Activated CD4-positive, alpha-beta memory T cell treated with anti-CD3 and anti-CD28 coated beads, Interleukin-2, amount 10 ng/mL, durations not matched to agents 7 days and 5 days (primary cell): ENCODE measurements around the gene STXBP2. TPM values are rescaled to one million over a fixed set of nuclear protein-coding genes. Genes with fewer than 3 reads are reported as not detected.

Experiments
- CTCF ChIA-PET: fragments of 350-600 bp; sonication (Branson Sonifier 250); formaldehyde crosslinking; loops from one replicate; lab custom pipeline; 2021; ENCODE audit warnings: antibody characterized with exemption, inconsistent platforms; lab: Charles Lee
- POLR2A ChIA-PET: fragments of 350-600 bp; sonication (Branson Sonifier 250); formaldehyde crosslinking; loops from one replicate; lab custom pipeline; 2021; ENCODE audit warnings: antibody characterized with exemption; lab: Charles Lee
- DNase-seq: peaks from one replicate; pipeline ENCODE4 v3.0.0-alpha.2; 2020
- H3K27ac Mint-ChIP-seq: one replicate; pipeline ENCODE4 v1.8.0; 2021; ENCODE audit warnings: mild to moderate bottlenecking, mixed read lengths
- H3K27me3 Mint-ChIP-seq: one replicate; pipeline ENCODE4 v1.8.0; 2021; ENCODE audit warnings: mixed read lengths
- H3K36me3 Mint-ChIP-seq: one replicate; pipeline ENCODE4 v1.8.0; 2021; ENCODE audit warnings: low read depth, mixed read lengths
- H3K4me1 Mint-ChIP-seq: one replicate; pipeline ENCODE4 v1.8.0; 2021; ENCODE audit warnings: mixed read lengths
- H3K4me3 Mint-ChIP-seq: one replicate; pipeline ENCODE4 v1.8.0; 2021; ENCODE audit warnings: mild to moderate bottlenecking, mixed read lengths
- H3K9me3 Mint-ChIP-seq: one replicate; pipeline ENCODE4 v1.8.0; 2021; ENCODE audit warnings: mixed read lengths
- total RNA-seq, 2 experiments: library from RNA; stranded (reverse); gene quantifications; one replicate each; pipeline ENCODE4 v1.2.3, GENCODE V29; 2021

STXBP2 gene
- total RNA-seq, 2 experiments from 2014 or later = 169 to 171 TPM

DNA sequence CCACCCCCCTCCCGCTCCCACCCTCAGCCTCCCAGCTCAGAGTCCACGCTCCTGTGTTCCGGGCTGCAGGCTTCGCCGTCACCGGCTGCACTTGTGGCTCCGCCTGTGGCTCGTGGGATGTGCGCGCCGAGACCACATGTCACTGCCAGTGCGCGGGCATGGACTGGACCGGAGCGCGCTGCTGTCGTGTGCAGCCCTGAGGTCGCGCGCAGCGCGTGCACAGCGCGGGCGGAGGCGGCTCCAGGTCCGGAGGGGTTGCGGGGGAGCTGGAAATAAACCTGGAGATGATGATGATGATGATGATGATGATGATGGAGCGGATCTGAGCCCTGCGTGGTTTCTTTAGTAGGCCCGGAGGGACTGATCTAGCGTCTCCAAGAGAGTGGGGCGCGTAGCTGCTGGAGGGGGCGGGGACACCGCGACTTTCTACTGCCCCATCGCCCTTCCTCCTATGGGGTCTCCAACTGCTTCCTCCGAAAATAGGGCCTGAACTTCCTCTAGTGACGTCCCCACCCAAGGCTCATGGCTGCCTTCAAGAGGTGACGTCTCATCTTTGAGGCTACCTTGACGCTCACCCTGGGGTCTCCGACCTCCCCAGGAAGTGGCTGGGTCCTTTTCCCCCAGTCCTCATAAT, 33.4 kb downstream of the STXBP2 start:
- CTCF ChIA-PET = interaction anchor here (0.9 to 4.8 kb wide), 2 partner anchors 11 to 129 kb away, joined by 4 to 23 read pairs; partner anchors contain the start of gene TRAPPC5
- Mint-ChIP-seq H3K27me3 (peaks cover 30% of the 10 kb centered on the region), H3K4me3 (peak overlapping the region; percentile 13), H3K4me1 (peaks cover 18% of the 10 kb centered on the region), H3K27ac (no peak overlapping the region), H3K36me3 (no peaks in the 10 kb centered on the region), H3K9me3 (peaks cover 7% of the 10 kb centered on the region)
- no peak for DNase-seq
- POLR2A ChIA-PET = no interaction called here

DNA sequence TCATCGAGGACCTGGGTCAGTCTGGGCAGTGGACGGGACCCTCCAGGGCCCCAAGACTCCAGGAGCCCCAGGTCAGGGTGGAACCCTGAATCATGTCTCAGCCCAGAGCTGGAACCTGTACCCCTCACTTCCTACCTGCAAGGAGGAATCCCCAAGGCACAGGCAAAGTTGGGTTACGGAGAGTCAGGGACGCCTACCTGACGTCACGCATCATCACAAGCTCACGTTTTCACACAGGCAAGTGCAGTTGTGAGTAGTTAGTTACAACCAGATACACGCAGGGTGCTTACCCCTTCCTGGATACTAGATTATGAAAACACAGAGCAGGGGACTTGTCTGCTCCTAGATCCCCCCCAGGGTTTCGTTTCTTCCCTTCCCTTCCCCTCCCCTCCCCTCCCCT, 33.9 kb downstream of the STXBP2 start:
- ChIA-PET POLR2A (no interaction called here), CTCF (interaction anchor here (0.9 to 4.8 kb wide), 2 partner anchors 10 to 129 kb away, joined by 4 to 23 read pairs; partner anchors contain the start of gene TRAPPC5)
- Mint-ChIP-seq H3K27me3 (peaks cover 31% of the 10 kb centered on the region), H3K4me3 (no peak overlapping the region), H3K36me3 (no peaks in the 10 kb centered on the region), H3K9me3 (peaks cover 7% of the 10 kb centered on the region), H3K27ac (no peak overlapping the region), H3K4me1 (peaks cover 20% of the 10 kb centered on the region)
- no peak for DNase-seq

DNA sequence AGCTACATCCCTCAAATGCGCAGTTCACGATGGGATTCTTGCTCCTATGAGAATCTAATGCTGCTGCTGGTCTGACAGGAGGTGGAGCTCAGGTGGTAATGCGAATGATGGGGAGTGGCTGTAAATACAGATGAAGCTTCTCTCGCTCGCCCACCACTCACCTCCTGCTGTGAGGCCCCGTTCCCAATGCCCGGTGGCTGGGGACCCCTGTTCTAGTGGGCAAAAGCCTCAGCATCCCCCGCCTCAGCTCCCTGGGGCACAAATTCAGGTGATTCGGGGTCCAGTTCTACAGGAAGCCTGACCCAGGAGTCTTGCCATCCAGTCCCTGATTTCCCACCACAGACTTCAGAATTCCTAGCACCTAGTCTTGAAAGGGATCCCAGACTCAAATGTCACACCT, 35.6 kb downstream of the STXBP2 start:
- Mint-ChIP-seq H3K27me3 (peaks cover 44% of the 10 kb centered on the region), H3K4me3 (no peak overlapping the region), H3K36me3 (no peaks in the 10 kb centered on the region), H3K9me3 (peaks cover 7% of the 10 kb centered on the region), H3K4me1 (peaks cover 35% of the 10 kb centered on the region), H3K27ac (no peak overlapping the region)
- POLR2A ChIA-PET = no interaction called here
- CTCF ChIA-PET = interaction anchor here (1.0 kb wide), 2 partner anchors 8 to 16 kb away, joined by 3 to 5 read pairs; partner anchors contain the start of gene TRAPPC5
- no peak for DNase-seq

DNA sequence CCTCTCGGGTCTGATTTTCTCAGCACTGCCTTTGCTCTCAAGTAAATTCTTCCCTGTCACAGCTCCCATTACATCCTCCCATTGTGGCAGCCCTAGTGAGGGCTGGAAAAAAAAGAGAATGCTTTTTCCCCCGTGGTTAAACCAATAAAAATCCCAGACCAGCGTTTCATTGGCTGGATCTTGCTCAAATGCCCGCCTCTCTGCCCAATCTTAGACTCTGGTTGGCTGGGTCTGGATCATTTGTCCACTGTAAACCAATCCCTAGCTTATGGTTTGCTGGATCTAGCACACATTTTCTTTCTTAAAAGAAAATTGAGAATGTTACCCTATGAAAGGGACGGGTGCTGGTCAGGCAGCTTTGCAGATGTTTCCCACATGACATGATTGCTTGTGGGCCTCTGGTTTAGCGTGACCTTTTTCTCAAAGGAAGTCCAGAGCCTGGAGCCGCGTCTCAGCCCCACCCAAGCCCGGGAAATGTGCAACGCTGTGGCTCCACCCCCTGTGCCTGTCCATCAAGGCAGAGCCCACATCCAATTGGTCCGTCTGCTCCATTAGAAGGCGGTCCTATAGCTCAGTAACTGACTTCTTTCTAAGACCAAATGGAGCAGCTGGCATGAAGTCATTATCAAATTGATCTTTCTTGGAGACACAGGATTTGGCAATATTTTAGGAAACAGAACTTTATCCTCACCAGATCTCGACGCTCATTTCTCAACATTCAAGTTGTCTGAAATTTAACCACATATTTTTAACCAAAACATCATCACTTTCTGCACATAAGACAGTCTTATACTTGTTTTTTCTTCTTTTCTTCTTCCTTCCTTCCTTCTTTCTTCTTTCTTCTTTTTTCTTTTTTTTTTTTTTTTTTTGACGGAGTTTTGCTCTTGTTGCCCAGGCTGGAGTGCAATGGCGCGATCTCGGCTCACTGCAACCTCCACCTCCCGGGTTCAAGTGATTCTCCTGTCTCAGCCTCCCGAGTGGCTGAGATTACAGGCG, 37.4 kb downstream of the STXBP2 start:
- Mint-ChIP-seq H3K27ac (no peak overlapping the region), H3K27me3 (peaks cover 53% of the 10 kb centered on the region), H3K4me3 (no peak overlapping the region), H3K9me3 (peaks cover 7% of the 10 kb centered on the region), H3K36me3 (no peaks in the 10 kb centered on the region), H3K4me1 (peaks cover 46% of the 10 kb centered on the region)
- DNase-seq = peak; percentile 48
- POLR2A ChIA-PET = no interaction called here
- CTCF ChIA-PET = interaction anchor here (1.3 kb wide), 1 partner anchor 126 kb away, joined by 4 read pairs; no protein-coding TSS in a partner anchor

DNA sequence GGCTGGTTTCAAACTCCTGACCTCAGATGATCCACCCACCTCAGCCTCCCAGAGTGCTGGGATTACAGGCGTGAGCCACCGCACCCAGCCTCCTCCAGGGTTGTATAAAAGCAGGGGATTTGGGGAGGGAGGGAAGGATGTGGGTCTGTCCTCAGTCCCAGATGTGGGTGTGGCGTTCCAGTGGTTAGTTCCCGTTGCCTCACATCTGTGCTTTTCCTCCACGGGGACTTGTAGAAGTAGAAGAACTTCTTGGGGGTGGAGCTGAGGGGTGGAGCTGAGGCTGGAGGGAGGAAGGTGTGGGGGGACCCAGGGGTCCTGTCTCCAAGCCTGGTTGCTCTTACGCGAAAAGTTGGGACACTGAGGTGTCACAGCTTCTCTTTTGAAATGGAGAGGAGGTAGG, 39.5 kb downstream of the STXBP2 start:
- ChIA-PET CTCF (interaction anchor here (0.9 to 1.8 kb wide), 3 partner anchors 10 to 125 kb away, joined by 3 to 7 read pairs (median 4); no protein-coding TSS in a partner anchor), POLR2A (no interaction called here)
- H3K4me1 Mint-ChIP-seq = peaks cover 49% of the 10 kb centered on the region
- H3K36me3 Mint-ChIP-seq = no peaks in the 10 kb centered on the region
- H3K9me3 Mint-ChIP-seq = peaks cover 7% of the 10 kb centered on the region
- H3K27ac Mint-ChIP-seq = no peak overlapping the region
- H3K27me3 Mint-ChIP-seq = peaks cover 46% of the 10 kb centered on the region
- no peak for DNase-seq
- H3K4me3 Mint-ChIP-seq = no peak overlapping the region

DNA sequence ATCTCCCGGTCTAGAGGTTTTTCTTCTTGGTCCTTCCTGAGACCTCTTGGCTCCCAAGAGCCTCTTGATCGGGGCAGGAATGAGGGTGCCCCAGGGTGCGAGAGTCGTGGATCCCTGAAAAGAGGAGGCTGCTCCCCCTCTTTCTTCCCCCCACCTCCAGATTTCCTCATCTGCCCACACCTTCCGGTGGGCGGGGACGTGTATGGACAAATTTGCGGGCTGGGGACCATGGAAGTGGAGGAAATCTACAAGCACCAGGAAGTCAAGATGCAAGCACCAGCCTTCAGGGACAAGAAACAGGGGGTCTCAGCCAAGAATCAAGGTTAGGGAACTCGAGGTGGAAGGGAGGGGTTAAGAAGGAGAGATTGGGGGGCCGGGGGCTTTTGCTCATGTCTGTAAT, 39.9 kb downstream of the STXBP2 start, which contains the start of gene MCEMP1:
Gene MCEMP1 (plus strand): TSS at position 237 of the 400 bp plus-strand sequence. CDS start 31 bp downstream, at position 268.
- Mint-ChIP-seq H3K4me3 (no peak within 1 kb of the TSS), H3K36me3 (no peaks in the 10 kb centered on the region), H3K27me3 (peaks cover 42% of the 10 kb centered on the region), H3K4me1 (peaks cover 53% of the 10 kb centered on the region), H3K9me3 (peaks cover 7% of the 10 kb centered on the region), H3K27ac (no peak within 1 kb of the TSS)
- ChIA-PET POLR2A (interaction anchor here (1.1 to 1.7 kb wide), 2 partner anchors 28 to 123 kb away, joined by 3 to 4 read pairs; no protein-coding TSS in a partner anchor), CTCF (interaction anchor here (0.9 to 1.8 kb wide), 3 partner anchors 10 to 125 kb away, joined by 3 to 7 read pairs (median 4); no protein-coding TSS in a partner anchor)
- no peak for DNase-seq

DNA sequence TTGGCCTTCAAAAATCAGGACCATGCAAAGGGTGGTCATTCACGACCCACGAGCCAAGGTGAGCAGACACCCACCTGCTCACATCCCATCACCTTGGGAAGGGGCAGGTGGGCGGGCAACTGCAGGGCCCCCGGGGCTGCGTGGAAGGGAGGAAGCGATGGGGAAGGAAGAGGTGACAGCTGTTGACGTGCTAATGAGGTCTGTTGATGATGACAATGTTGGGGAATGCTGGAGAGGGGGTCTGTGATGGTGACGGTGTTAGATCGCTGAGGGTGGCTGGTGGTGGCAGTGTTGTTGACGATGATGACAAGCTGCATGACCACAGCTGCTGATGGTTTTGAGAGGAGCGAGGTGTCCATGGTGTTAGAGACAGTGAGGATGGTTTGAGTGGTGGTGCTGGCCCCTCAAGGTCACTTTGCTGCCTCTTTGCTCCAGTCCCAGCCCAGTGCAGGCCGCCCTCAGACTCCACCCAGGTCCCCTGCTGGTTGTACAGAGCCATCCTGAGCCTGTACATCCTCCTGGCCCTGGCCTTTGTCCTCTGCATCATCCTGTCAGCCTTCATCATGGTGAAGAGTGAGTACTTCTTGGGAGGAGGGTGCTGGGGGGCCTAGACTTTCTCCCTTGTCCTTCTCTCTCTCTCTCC, 40.9 kb downstream of the STXBP2 start:
- ChIA-PET POLR2A (interaction anchor here (1.1 to 1.7 kb wide), 2 partner anchors 28 to 122 kb away, joined by 3 to 4 read pairs; no protein-coding TSS in a partner anchor), CTCF (interaction anchor here (1.7 kb wide), 1 partner anchor 109 kb away, joined by 5 read pairs; no protein-coding TSS in a partner anchor)
- H3K9me3 Mint-ChIP-seq = peaks cover 7% of the 10 kb centered on the region
- H3K4me1 Mint-ChIP-seq = peaks cover 54% of the 10 kb centered on the region
- no peak overlapping the region for H3K4me3 Mint-ChIP-seq
- no peak for DNase-seq
- H3K27ac Mint-ChIP-seq = no peak overlapping the region
- peaks cover 4% of the 10 kb centered on the region for H3K36me3 Mint-ChIP-seq
- H3K27me3 Mint-ChIP-seq = peaks cover 39% of the 10 kb centered on the region

DNA sequence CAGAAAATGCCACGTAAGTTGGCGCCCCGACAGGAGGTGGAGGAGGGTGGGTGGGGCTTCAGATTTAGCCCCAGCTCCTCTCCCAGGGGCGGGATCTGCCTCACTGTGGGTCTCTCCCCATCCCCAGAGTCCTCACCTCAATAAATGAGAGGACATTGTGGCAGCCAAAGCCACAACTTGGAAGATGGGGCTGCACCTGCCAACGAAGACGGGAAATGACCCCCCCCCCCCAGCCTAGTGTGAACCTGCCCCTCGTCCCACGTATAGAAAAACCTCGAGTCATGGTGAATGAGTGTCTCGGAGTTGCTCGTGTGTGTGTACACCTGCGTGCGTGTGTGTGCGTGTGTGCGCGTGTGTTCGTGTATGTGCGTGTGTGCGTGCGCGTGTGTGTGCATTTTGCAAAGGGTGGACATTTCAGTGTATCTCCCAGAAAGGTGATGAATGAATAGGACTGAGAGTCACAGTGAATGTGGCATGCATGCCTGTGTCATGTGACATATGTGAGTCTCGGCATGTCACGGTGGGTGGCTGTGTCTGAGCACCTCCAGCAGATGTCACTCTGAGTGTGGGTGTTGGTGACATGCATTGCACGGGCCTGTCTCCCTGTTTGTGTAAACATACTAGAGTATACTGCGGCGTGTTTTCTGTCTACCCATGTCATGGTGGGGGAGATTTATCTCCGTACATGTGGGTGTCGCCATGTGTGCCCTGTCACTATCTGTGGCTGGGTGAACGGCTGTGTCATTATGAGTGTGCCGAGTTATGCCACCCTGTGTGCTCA, 42.3 kb downstream of the STXBP2 start:
- Mint-ChIP-seq H3K27ac (peak overlapping the region; percentile 44), H3K9me3 (peaks cover 4% of the 10 kb centered on the region), H3K27me3 (peaks cover 36% of the 10 kb centered on the region), H3K36me3 (peaks cover 10% of the 10 kb centered on the region), H3K4me3 (peak overlapping the region; percentile 88), H3K4me1 (peaks cover 51% of the 10 kb centered on the region)
- DNase-seq = peak; percentile 71
- POLR2A ChIA-PET = interaction anchor here (0.8 kb wide), 1 partner anchor 50 kb away, joined by 3 read pairs; the partner anchor contains the start of genes PET100 and XAB2
- CTCF ChIA-PET = interaction anchor here (0.7 to 1.7 kb wide), 3 partner anchors 27 to 121 kb away, joined by 3 to 5 read pairs (median 4); no protein-coding TSS in a partner anchor

DNA sequence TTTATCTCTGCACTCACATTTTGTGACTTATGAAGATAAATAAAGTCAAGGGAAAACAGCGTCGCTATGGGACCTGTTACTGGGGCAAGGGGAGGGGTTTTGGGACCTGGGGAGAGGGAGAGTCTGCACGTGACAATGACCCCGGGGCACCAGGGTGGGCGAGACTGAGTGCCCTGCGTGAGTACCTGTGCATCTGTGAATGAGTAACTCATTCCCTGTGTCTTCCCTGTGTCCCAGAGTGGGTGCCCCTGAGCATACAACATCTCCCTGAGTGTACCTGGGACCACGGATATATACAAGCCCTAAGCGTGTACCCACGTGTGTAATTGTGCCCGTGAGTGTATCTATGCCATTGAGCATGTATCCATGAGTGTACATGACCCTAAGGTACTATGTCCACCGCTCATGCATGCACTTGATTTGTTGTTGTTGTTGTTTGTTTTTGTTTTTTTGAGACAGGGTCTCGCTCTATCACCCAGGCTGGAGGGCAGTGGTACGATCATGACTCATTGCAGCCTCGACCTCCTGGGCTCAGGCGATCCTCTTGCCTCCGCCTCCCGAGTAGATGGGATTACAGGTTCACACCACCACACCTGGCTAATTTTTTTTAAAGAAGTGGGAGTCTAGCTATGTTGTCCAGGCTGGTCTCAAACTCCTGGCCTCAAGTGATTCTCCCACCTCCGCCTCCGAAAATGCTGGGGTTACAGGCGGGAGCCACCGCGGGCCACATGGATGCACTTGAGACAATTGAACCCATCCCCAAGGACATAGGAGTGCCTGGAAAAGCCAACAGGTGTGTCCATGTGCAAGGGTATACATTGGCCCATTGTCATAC, 43.1 kb downstream of the STXBP2 start:
- Mint-ChIP-seq H3K4me1 (peaks cover 46% of the 10 kb centered on the region), H3K27ac (peak overlapping the region; percentile 44), H3K27me3 (peaks cover 31% of the 10 kb centered on the region), H3K36me3 (peaks cover 10% of the 10 kb centered on the region), H3K9me3 (no peaks in the 10 kb centered on the region), H3K4me3 (peak overlapping the region; percentile 88)
- no peak for DNase-seq
- ChIA-PET POLR2A (interaction anchor here (0.9 to 2.7 kb wide), 7 partner anchors 19 to 222 kb away, joined by 3 to 15 read pairs (median 5); partner anchors contain the start of genes PET100, STXBP2 and XAB2), CTCF (interaction anchor here (0.6 to 3.0 kb wide), 45 partner anchors 9 to 581 kb away, joined by 3 to 55 read pairs (median 5); partner anchors contain the start of genes ARHGEF18, CD209, MAP2K7 and MCOLN1)

DNA sequence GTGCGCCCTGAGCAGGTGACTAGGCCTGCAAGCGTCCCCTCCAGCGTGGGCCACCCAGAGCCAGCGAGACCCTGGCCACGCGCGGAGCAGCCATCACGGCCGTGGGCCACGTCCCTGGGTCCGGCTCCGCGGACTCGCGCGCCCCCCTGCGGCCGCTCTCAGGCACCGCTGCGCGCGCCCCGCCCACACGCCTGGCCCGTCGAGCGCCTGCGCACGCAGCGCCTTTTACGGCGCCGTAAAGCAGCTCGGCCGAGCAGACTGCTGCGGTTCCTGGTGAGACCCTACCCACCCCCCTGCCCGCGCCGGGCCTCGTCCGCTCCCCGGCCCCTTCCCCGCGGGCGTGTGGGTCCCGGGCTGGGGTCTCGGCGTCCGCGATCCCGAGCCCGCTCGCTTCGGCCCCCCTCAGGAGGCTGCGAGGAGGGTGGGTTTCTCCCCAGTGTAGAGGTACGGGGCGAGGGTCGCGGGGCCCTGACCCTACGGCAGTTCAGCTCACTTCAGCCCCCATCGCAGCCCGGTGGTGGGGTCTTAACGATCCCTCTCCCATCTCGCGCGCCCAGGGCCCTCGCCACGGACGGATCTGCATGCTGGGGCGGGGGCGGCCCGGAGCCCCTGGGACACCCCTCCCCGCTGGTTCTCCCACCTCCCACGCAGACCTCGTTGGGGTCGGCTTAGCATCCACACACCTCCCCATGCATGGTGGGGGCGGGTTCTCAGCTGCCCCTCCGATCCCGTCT, 43.9 kb downstream of the STXBP2 start, which contains the start of gene TRAPPC5:
Gene TRAPPC5 (plus strand): TSS at position 228 of the 734 bp plus-strand sequence. CDS start 1,421 bp downstream, outside the sequence.
- peak; percentile 89 for DNase-seq
- Mint-ChIP-seq H3K27me3 (peaks cover 29% of the 10 kb centered on the region), H3K36me3 (peaks cover 14% of the 10 kb centered on the region), H3K4me3 (peak within 1 kb of the TSS; percentile 88), H3K27ac (peak within 1 kb of the TSS; percentile 84), H3K4me1 (peaks cover 44% of the 10 kb centered on the region), H3K9me3 (no peaks in the 10 kb centered on the region)
- ChIA-PET CTCF (interaction anchor here (0.6 to 3.0 kb wide), 65 partner anchors 8 to 581 kb away, joined by 3 to 55 read pairs (median 4); partner anchors contain the start of genes ARHGEF18, CD209, MAP2K7 and MCOLN1), POLR2A (interaction anchor here (0.9 to 2.7 kb wide), 10 partner anchors 18 to 221 kb away, joined by 3 to 15 read pairs (median 5); partner anchors contain the start of genes PET100, STXBP2 and XAB2)
